Endodermal cell (in vitro differentiated cells): ENCODE results near the gene MTG1. TPM values are rescaled to one million over a fixed set of nuclear protein-coding genes. Genes with fewer than 3 reads are reported as not detected.

ENCODE experiments used
- DNase-seq: peaks from one replicate; pipeline ENCODE4 v3.0.0-alpha.2; 2017
- H3K27ac ChIP-seq: 2 replicates; pipeline ENCODE4 v1.5.1; 2013; ENCODE audit warnings: mild to moderate bottlenecking, low read depth, low read length, moderate library complexity
- H3K27me3 ChIP-seq: 2 replicates; pipeline ENCODE4 v1.6.1; 2013; ENCODE audit warnings: mild to moderate bottlenecking, low read length, moderate library complexity; ENCODE audit not compliant: insufficient read depth, control insufficient read depth, poor library complexity, severe bottlenecking
- H3K36me3 ChIP-seq: 2 replicates; pipeline ENCODE4 v1.7.0; 2013; ENCODE audit warnings: mild to moderate bottlenecking, low read length, moderate library complexity; ENCODE audit not compliant: control insufficient read depth, insufficient read depth
- H3K4me1 ChIP-seq: one replicate; pipeline ENCODE4 v1.7.0; 2013; ENCODE audit warnings: low read length; ENCODE audit not compliant: control insufficient read depth, insufficient read depth
- H3K4me3 ChIP-seq: 2 replicates; pipeline ENCODE4 v1.5.1; 2013; ENCODE audit warnings: mild to moderate bottlenecking, low read length, moderate library complexity
- H3K9ac ChIP-seq: 2 replicates; pipeline ENCODE4 v1.6.1; 2013; ENCODE audit warnings: mild to moderate bottlenecking, low read length, moderate library complexity; ENCODE audit not compliant: poor library complexity, severe bottlenecking; ENCODE audit errors: extremely low read depth
- H3K9me3 ChIP-seq: 2 replicates; pipeline ENCODE4 v1.6.1; 2013; ENCODE audit warnings: mild to moderate bottlenecking, low read length, moderate library complexity; ENCODE audit not compliant: control insufficient read depth
- H3K27ac Mint-ChIP-seq: 2 replicates; pipeline ENCODE4 v1.8.0; 2020; ENCODE audit warnings: mixed read lengths
- H3K27me3 Mint-ChIP-seq: 2 replicates; pipeline ENCODE4 v1.8.0; 2021; ENCODE audit warnings: mild to moderate bottlenecking, mixed read lengths; ENCODE audit not compliant: insufficient read depth
- H3K36me3 Mint-ChIP-seq: 2 replicates; pipeline ENCODE4 v1.8.0; 2020; ENCODE audit warnings: low read depth, mixed read lengths
- H3K4me1 Mint-ChIP-seq: 2 replicates; pipeline ENCODE4 v1.8.0; 2020; ENCODE audit warnings: mixed read lengths
- H3K4me3 Mint-ChIP-seq: 2 replicates; pipeline ENCODE4 v1.8.0; 2020; ENCODE audit warnings: mild to moderate bottlenecking, moderate library complexity, mixed read lengths
- H3K9me3 Mint-ChIP-seq: 2 replicates; pipeline ENCODE4 v1.8.0; 2020; ENCODE audit warnings: mild to moderate bottlenecking, mixed read lengths
- CTCF ChIP-seq: fragments of 200-600 bp; sonication (generic); conservative IDR thresholded peaks from 2 replicates; pipeline ENCODE4 v1.5.0; 2021; ENCODE audit warnings: antibody characterized with exemption, mild to moderate bottlenecking
- WGBS, 2 experiments: methylation state at CpG; one replicate each; pipeline versions ENCODE4 v1.1.5 to v1.1.7; 2013; ENCODE audit warnings: missing lambda C conversion rate in 2 of 2, mixed read lengths in 1 of 2; ENCODE audit not compliant: insufficient coverage in 1 of 2, insufficient read length in 1 of 2; 5-methylcytosine and 5-hydroxymethylcytosine counted together
- total RNA-seq, 2 donors: library from RNA; stranded (reverse); fragmentation: NEBNext Ultra II Directional in 1 of 2; extraction: Animal tissue kit (Norgen Biotek cat#: 25700) in 1 of 2; gene quantifications; 2 replicates in 1 of 2; 3 replicates in 1 of 2; pipeline ENCODE4 v1.2.1, GENCODE V29; 2021

MTG1 gene
- total RNA-seq, 2 donors from 2014 or later = 71.3 to 86.0 TPM

GRCh38 chr10:133401981-133402725 is 8.2 kb downstream of the MTG1 start:
- Histone ChIP-seq H3K9ac (no peak overlapping the region), H3K36me3 (peaks cover 82% of the 10 kb centered on the region), H3K4me3 (no peak overlapping the region), H3K27ac (no peak overlapping the region), H3K9me3 (no peaks in the 10 kb centered on the region), H3K4me1 (no peaks in the 10 kb centered on the region), H3K27me3 (no peaks in the 10 kb centered on the region)
- no peaks in the 10 kb centered on the region for H3K27me3 Mint-ChIP-seq
- TF ChIP-seq CTCF = no peak
- H3K4me1 Mint-ChIP-seq = no peaks in the 10 kb centered on the region
- no peak for DNase-seq
- no peak overlapping the region for H3K27ac Mint-ChIP-seq
- H3K9me3 Mint-ChIP-seq = peaks cover 2% of the 10 kb centered on the region
- WGBS, 2 experiments = 94 to 98% methylated on average over 13 to 21 of the region's 21 CpGs
- peaks cover 81% of the 10 kb centered on the region for H3K36me3 Mint-ChIP-seq
- no peak overlapping the region for H3K4me3 Mint-ChIP-seq

DNA sequence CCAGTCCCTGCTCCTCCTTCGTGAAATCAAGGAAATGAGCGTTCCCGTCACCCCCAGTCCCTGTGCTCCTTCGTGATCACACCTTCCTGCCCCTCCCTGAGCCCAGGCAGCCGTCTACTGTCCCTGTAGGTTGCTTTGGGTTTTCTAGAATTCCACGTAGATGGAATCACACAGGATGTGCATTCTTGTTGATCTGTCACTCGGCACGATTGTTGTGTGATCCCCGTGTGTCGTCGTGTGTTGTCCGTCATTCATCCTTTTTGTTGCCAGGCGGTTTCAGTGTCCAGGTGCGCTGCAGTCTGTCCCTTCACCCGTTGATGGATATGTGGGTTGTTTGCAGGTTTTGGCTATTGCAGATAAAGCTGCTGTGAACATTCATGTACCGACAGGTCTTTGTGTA is 9.4 kb downstream of the MTG1 start:
- Mint-ChIP-seq H3K4me1 (no peaks in the 10 kb centered on the region), H3K27me3 (no peaks in the 10 kb centered on the region), H3K36me3 (peaks cover 82% of the 10 kb centered on the region), H3K4me3 (no peak overlapping the region), H3K9me3 (peaks cover 8% of the 10 kb centered on the region), H3K27ac (no peak overlapping the region)
- Histone ChIP-seq H3K9ac (no peak overlapping the region), H3K4me3 (no peak overlapping the region), H3K4me1 (no peaks in the 10 kb centered on the region), H3K36me3 (peaks cover 82% of the 10 kb centered on the region), H3K9me3 (peaks cover 7% of the 10 kb centered on the region), H3K27me3 (no peaks in the 10 kb centered on the region), H3K27ac (no peak overlapping the region)
- 88 to 100% methylated on average over 8 to 16 of the region's 16 CpGs for WGBS, 2 experiments
- no peak for DNase-seq
- TF ChIP-seq CTCF = no peak

- H3K27me3 ChIP-seq = no peaks in the 10 kb centered on the region
- H3K27ac ChIP-seq = no peak overlapping the region
- peaks cover 11% of the 10 kb centered on the region for H3K9me3 ChIP-seq
- H3K27ac Mint-ChIP-seq = no peak overlapping the region
- no peaks in the 10 kb centered on the region for H3K4me1 ChIP-seq
- TF ChIP-seq CTCF = no peak
- H3K36me3 Mint-ChIP-seq = peaks cover 82% of the 10 kb centered on the region
- peaks cover 82% of the 10 kb centered on the region for H3K36me3 ChIP-seq
- H3K4me1 Mint-ChIP-seq = no peaks in the 10 kb centered on the region
- peaks cover 13% of the 10 kb centered on the region for H3K9me3 Mint-ChIP-seq
- DNase-seq = no peak
- H3K4me3 Mint-ChIP-seq = no peak overlapping the region
- H3K4me3 ChIP-seq = no peak overlapping the region
- WGBS, 2 experiments = 94 to 100% methylated on average over 5 of the region's 5 CpGs
- no peaks in the 10 kb centered on the region for H3K27me3 Mint-ChIP-seq
- no peak overlapping the region for H3K9ac ChIP-seq
Measured at GRCh38 chr10:133403784-133404183, 9.8 kb downstream of the MTG1 start.
